HFF-Myc (cell line): Measurements from ENCODE around the gene CLCNKB.
"Not testable (repeated sequence)": the region's sequence is repeated elsewhere in the genome, so short reads cannot be mapped to it uniquely, and the experiment has no call there.

Experiments used
- DNase-seq: peaks from one replicate; pipeline ENCODE4 v3.0.0-alpha.2; 2011; ENCODE audit warnings: low read depth; ENCODE audit errors: extremely low read depth
- H3K4me3 ChIP-seq: replicated peaks from 2 replicates; pipeline ENCODE4 v1.5.1; 2011; ENCODE audit warnings: low read depth, mild to moderate bottlenecking, control low read depth, low read length
- TF ChIP-seq, protein P1 (sequence below): IDR thresholded peaks from 2 replicates; pipeline ENCODE4 v1.5.1; 2012; ENCODE audit warnings: mild to moderate bottlenecking, low read depth, low read length, control low read depth; ENCODE audit errors: missing control alignments

The CLCNKB gene

GRCh38 chr1:16019644-16020277 is 23.8 kb upstream of the CLCNKB start:
- H3K4me3 ChIP-seq: no peak overlapping the region
- TF ChIP-seq, protein P1, sequence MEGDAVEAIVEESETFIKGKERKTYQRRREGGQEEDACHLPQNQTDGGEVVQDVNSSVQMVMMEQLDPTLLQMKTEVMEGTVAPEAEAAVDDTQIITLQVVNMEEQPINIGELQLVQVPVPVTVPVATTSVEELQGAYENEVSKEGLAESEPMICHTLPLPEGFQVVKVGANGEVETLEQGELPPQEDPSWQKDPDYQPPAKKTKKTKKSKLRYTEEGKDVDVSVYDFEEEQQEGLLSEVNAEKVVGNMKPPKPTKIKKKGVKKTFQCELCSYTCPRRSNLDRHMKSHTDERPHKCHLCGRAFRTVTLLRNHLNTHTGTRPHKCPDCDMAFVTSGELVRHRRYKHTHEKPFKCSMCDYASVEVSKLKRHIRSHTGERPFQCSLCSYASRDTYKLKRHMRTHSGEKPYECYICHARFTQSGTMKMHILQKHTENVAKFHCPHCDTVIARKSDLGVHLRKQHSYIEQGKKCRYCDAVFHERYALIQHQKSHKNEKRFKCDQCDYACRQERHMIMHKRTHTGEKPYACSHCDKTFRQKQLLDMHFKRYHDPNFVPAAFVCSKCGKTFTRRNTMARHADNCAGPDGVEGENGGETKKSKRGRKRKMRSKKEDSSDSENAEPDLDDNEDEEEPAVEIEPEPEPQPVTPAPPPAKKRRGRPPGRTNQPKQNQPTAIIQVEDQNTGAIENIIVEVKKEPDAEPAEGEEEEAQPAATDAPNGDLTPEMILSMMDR: no peak
- no peak for DNase-seq

DNA sequence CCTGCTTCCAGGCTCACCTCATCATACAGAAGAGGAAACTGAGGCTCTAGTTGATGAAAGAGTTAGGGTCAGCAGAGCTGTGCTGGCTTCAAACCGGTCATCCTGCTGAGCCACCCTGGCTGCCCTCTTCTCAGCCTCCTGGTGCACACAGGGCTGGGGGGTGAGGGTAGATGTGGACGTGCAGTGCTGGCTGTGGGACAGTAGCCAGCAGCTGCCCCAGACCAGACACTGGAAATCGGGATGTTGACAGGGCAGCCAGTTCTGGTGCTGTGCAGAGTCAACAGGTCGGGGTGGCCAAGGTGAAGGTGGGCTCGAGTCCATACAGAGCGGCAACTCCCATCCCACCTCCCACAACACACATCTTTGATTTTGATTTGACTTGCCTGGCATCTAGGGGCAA is 23.3 kb upstream of the CLCNKB start:
- H3K4me3 ChIP-seq: no peak overlapping the region
- TF ChIP-seq, protein P1: no peak
- no peak for DNase-seq

GRCh38 chr1:16020878-16021277 is 22.7 kb upstream of the CLCNKB start:
- not testable (repeated sequence) for DNase-seq, H3K4me3 ChIP-seq

DNA sequence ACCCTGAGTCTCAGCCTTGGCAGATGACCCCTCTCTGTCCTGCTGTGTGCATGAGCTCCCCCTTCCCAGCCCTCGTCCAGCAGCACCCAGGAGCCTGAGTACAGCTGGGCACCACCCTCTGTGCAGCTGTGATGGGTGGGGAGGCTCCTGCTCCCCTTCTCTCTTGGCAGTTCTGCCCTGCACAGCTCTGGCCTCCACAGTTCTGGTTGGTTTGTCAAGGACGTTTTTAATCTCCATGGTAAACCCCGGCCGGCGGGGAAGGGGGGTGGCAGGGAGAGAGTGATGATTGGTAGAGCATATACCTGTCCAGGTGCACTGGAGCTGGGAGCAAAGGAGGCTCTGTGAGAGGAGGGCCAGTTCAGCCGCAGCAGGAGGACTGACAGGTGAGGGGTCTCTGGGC is 21.9 kb upstream of the CLCNKB start, which contains the start of gene CLCNKA:
Gene CLCNKA (plus strand): TSS at position 356 of the 400 bp plus-strand sequence. CDS start 584 bp downstream, outside the sequence.
- no peak for DNase-seq
- TF ChIP-seq, protein P1: no peak
- H3K4me3 ChIP-seq: no peak within 1 kb of the TSS

DNA sequence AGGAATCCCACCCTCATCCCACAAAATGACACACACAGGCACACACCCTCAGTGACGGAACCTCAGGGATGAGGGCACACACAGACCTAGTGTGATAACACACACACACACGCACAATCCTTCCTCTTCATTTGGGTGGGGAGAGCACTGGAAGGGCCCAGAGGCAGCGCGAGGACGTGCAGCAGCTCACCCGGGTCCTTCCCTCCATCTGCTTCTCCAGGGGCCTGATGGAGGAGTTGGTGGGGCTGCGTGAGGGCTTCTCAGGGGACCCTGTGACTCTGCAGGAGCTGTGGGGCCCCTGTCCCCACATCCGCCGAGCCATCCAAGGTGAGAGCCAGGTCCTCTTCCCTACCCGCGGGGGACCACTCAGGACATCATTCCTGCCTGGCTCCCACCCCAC is 21.2 kb upstream of the CLCNKB start:
- TF ChIP-seq, protein P1: no peak
- no peak for DNase-seq
- H3K4me3 ChIP-seq: no peak overlapping the region

DNA sequence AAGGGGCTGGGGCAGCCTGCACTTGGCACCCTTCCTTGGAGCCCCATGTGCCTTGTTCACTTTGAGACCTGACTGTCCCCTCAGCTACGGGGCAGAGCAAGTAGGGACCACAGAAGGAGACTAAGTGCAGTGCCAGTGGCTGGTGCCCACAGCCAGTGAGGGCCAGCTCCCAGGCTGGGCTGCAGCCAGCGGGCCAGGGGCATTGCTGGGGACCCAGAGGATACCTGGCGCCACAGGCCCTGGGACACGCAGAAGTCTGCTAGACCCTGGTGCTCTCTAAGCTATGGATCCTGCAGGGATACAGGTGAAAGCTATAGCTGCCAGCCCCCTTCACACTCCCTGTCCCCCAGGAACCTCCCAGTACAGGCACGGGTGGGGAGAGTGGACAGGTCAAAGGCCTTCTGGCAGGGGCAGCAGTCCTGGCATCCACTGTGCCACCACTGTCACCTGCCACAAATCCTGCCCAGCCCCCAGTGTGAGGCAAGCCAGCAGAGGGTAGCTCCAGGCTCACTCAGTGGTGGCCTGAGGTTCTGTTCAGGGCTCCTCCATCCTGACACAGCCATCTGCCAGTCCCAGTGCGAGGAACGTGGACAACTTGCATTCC is 20.4 kb upstream of the CLCNKB start:
- TF ChIP-seq, protein P1: no peak
- no peak overlapping the region for H3K4me3 ChIP-seq
- no peak for DNase-seq

- H3K4me3 ChIP-seq, DNase-seq: not testable (repeated sequence)
Observed at GRCh38 chr1:16026302-16026701, 17.3 kb upstream of the CLCNKB start.

- H3K4me3 ChIP-seq: no peak overlapping the region; the same call in 1 of the 2 replicates
- peak; percentile 24 for DNase-seq
Observed at GRCh38 chr1:16026723-16027484, 16.7 kb upstream of the CLCNKB start.

More at GRCh38 chr1:16026723-16027484, 16.7 kb upstream of the CLCNKB start:
- TF ChIP-seq, protein P1: no peak
